Measurements from ENCODE around the gene SLC2A6. TPM values are rescaled to one million over a fixed set of nuclear protein-coding genes. Genes with fewer than 3 reads are reported as not detected.

The SLC2A6 gene
- polyA plus RNA-seq, 1 donor: 1.7 TPM

Other genes starting within 250 kb of the SLC2A6 start
- 19.6 TPM for gene ABO, start 203.9 kb downstream of the SLC2A6 start, polyA plus RNA-seq
- gene SURF6, start 142.9 kb downstream of the SLC2A6 start, polyA plus RNA-seq: 41.8 TPM
- 20.2 TPM for gene MED22, start 131.0 kb downstream of the SLC2A6 start, polyA plus RNA-seq
- gene RPL7A, start 130.9 kb downstream of the SLC2A6 start, polyA plus RNA-seq: 2,688 TPM
- 32.5 TPM for gene SURF1, start 122.6 kb downstream of the SLC2A6 start, polyA plus RNA-seq
- 16.3 TPM for gene SURF2, start 122.5 kb downstream of the SLC2A6 start, polyA plus RNA-seq
- 232 TPM for gene SURF4, start 103.0 kb downstream of the SLC2A6 start, polyA plus RNA-seq
- gene STKLD1, start 102.7 kb downstream of the SLC2A6 start, polyA plus RNA-seq: 2.4 TPM
- 23.6 TPM for gene REXO4, start 61.1 kb downstream of the SLC2A6 start, polyA plus RNA-seq
- 10.4 TPM for gene ADAMTS13, start 56.7 kb downstream of the SLC2A6 start, polyA plus RNA-seq
- 27.3 TPM for gene CACFD1, start 19.1 kb downstream of the SLC2A6 start, polyA plus RNA-seq
- 0.13 TPM for gene MYMK, start 45.9 kb upstream of the SLC2A6 start, polyA plus RNA-seq
- 0.69 TPM for gene ADAMTSL2, start 55.6 kb upstream of the SLC2A6 start, polyA plus RNA-seq
- gene FAM163B, start 130.3 kb upstream of the SLC2A6 start, polyA plus RNA-seq: 0.09 TPM
- gene DBH, start 157.3 kb upstream of the SLC2A6 start, polyA plus RNA-seq: 0.66 TPM

Measured in large intestine (tissue), 1 donor.